Endometrial microvascular endothelial cells (primary cell): Measurements from ENCODE around the gene GPHN. TPM values are rescaled to one million over a fixed set of nuclear protein-coding genes. Genes with fewer than 3 reads are reported as not detected.

Source experiments
- in situ Hi-C: cut with HindIII; loops from 2 replicates; pipeline ENCODE4 v1.10.0; 2017; ENCODE audit warnings: low sequenced_read_pairs, low pct_unique_long_range_greater_than_20kb; ENCODE audit errors: inconsistent ontology term
- total RNA-seq: library from RNA; depleted of rRNA; stranded (reverse); fragments of >200 nt; gene quantifications from one replicate; pipeline ENCODE4 v1.2.3, GENCODE V29; 2015; ENCODE audit errors: inconsistent ontology term

Gene GPHN
- total RNA-seq, 1 donor from 2014 or later, result 38.3 TPM

DNA sequence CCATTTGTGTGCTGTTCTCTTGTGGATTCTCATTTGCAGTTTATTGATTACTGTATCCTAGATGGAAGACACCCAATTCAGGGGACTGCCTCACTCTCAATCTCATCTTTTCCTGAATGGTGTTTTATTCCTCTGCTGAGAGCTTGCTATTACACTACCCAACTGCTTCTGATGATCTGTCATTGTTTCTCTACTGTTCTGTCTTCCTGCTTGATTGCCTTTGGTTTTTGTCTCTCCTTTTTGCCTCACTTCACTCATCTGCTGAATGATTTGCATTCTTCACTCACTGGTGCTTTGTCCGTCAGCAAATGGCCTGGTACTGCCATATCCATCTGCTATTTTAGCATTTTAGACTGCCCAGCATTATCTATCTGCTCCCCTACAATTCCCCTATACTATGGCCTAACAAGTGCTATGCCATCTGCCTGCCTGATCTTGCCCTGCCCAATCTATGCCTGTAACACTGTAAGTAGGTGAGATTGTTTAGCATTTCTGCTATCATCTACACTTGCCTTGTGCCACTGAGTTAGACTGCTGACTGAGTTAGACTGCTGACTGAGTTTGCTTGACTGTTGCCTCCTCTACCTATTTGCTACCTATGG, 335.1 kb downstream of the GPHN start:
- in situ Hi-C loops, result no loop called here

DNA sequence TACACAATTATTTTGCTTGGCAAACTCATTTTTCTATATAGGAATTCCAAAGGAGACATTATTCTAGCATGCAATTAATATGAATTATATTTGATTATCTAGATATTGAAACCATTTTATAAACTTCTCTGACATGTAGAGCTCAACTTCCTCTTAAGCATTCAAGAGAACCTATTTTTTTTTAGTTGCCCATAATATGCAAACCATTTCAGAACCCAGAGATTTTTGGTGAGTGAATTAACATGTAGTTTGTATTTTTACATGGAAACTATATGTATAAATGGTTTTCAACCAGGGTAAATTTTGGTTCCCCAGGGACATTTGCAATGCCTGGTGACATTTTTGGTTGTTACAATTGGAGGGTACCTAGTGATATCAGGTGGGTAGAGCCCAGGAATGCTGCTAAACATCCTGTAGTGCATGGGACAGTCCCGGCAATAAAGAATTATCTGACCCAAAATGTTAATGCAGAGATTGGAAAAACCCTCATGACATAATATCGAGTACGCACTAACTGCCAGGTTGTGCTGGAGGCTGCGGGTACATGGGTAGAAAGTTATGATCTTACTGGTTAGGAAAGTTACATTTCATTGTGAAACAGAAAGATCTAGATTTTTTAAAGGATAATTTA, 342.4 kb downstream of the GPHN start:
- in situ Hi-C loops, result no loop called here

DNA sequence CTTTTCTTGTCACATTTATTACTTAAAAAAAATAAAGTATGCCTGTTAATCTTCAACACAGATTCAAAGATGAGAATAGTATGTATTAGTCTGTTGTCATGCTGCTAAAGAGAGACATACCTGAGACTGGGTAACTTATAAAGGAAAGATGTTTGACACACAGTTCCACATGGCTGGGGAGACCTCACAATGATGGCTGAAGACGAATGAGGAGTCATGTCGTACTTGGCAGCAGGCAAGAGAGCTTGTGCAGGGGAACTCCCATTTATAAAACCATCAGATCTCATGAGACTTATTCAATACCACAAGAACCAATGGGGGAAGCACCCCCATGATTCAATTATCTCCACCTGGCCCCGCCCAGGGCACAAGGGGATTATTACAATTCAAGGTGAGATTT, 345.4 kb downstream of the GPHN start:
- in situ Hi-C loops, result no loop called here

DNA sequence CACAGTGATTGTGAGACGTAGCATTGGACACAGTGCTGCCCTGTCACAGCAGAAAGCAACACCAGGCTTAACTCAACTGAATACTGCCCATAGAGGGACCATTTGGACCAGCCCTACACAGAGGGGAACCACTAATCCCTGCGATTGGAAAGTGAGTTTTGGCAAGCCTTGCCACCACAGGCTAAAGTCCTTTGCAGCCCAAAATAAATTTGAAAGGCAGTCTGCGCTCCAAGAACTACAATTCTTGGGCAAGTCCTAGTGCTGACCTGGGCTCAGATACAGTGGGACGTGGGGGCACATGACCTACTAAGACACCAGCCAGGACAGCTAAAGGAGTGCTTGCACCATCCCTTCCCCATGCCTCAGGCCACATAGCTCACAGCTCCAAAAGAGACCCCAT, 349.9 kb downstream of the GPHN start:
- in situ Hi-C loops, result no loop called here

DNA sequence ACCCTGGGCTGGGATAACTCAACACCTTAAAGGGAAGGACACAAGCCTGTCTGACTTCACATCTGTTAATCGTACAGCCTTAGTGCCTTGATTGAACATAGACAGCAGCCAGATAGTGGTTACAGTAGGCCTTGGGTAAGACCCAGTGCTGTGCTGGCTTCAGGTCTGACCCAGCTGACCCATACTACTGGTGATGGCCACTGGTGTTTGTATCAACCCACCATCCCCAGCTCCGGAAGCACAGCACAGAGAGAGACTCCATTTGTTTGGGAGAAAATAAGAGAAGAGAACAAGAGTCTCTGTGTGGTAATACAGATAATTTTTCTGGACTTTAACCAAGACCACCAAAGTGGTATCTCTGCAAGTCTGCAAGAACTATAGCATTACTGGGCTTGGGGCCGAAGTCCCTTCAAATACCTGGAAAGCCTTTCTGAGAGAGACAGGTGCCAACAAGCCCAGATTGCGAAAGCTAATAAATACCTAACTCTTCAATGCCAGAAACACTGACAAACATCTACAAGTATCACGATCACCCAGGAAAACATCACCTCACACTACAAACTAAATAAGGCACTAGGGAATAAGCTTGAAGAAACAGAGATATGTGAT, 351.2 kb downstream of the GPHN start:
- in situ Hi-C loops, result no loop called here

DNA sequence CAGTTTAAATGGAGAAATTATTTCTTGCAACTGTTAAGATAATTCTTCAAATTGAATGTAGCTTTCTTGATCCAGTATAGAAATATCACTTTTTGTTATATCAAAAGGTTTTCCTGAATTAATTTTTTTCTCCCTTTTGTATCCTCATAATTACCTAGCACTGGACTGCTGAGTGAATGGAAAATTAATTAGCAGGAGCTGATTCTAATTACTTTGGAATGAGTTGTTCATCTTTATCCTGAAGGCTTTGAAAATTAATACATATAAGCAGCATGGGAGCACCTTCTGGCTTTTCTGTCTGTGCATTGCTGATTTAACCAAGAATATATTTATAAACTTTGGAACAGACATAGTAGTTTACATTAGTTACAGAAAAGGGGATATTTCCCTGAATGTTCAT, 373.6 kb downstream of the GPHN start:
- in situ Hi-C loops, result no loop called here

DNA sequence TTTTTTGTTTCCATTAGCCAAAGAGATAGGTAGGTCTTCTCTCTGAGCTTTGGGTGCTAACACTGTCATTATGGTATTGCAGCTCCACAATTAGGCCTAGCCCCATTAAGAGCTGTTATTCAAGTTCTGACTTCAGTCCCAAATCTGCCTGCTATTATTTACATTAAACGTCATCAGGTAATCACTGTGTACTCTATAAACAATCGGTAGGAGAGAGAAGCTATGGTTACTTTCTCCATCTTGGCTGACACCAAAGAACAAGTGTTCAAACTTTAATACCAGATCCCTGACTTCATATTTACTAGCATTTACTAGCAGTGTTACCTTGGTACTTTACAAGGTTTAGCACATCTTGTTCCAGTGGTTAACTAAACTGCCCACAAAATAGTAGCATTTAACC, 376.2 kb downstream of the GPHN start:
- in situ Hi-C loops, result no loop called here

DNA sequence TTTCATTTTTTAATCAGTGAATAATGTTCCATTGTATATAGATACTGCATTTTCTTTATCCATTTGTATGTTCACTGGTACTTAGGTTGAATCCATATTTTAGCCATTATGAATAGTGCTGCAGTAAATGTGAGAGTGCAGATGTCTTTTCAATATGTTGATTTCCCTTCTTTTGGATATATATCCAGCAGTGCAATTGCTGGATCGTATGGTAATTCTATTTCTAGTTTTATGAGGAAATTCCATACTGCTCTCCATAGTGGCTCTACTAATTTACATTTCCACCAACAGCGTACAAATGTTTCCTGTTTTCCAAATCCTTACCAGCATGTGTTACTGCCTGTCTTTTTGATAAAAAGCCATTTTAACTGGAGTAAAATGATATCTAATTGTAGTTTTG, 392.8 kb downstream of the GPHN start:
- in situ Hi-C loops, result no loop called here

DNA sequence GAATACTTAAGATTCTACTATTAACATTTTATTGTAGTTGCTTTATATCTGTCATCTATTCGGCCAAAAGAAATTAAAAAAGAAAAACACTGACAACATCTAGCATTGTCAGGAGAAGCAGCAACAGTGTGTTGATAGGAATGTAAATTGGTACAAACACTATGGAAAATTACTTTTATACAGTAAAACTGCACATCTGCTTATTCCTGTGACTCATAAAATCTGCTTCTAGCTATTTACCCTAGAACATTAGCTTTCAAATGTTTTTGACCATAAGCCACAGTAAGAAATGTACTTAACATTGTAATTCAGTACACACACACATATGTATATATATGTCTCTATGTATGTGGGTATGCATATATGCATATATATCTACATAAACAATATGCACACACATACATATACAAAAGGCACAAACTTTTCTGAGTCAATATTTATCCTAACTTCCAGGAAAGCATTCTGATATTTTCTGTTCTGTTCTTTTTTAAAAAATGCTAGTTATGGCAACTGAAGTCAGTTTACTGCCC, 402.4 kb downstream of the GPHN start:
- in situ Hi-C loops, result no loop called here

DNA sequence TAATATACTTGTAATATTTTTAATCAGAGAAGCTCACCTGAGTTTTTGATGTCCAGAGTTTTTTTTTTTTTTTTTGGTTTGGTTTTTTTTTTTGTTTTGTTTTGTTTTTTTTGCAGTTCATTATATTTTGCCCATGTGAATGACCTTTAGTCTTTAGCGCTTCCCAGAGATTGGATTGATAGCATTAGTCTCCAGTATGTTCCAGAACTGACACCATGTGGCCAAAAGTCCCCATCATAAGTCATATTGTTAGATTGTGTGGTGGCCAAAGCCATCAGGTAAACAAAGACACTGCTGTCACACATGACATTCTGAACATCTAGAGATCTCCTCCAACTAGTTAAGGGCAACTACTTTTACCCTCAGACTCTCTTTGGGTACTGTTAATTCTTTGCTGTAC, 408.5 kb downstream of the GPHN start:
- in situ Hi-C loops, result no loop called here

DNA sequence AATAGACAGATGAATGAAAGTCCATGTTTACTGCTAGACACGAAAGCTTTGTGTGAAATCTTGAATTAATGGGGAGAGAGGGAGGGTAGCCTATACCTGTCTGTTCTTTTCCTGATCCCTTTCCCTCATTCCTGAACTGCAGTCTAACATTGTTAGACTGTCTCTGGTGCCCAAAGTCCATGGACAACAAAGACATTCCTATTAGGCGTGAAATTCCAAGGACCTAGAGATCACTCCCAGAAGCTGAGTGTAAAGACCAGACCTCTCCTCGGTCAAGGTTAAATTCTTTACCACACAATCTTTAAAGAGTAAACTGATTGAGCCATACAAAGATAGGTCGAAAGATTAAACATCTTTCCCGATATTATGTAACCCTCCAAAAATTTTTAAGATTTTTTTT, 410.6 kb downstream of the GPHN start:
- in situ Hi-C loops, result no loop called here

DNA sequence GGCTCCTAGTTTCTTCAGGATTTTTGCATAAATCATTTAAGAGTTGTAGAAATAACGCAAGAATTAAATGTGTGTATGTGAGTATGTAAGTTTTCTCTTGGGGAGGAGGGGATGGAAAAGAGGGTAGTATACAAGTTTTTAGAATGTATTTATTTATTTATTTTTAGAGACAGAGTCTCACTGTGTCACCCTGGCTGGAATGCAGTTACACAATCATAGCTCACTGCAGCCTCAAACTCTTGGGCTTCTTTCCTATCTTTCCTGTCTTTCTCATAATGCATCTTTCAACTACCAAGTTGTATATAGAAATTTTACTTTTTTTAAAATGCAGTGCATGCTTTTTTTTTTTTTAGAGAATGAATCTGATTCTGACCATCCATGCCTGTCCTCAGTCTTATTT, 412.2 kb downstream of the GPHN start:
- in situ Hi-C loops, result no loop called here

DNA sequence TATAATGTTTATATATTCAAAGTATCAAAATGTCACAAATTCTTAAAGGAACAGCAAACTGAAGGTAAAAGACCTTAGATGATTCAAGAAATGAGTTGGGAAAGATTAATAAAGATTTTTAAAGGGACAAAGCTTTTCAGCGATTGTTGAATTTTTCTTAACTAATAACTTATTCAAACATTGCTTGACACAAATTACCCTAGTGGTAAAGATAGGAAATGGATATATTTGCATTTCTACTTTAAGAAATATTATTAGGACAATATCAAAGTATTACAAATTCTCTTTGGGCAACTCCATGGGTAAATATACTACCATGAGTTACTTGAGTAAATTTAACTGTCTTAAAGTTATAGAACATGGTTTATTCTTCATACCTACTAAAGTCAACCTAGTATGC, 415.3 kb downstream of the GPHN start:
- in situ Hi-C loops, result no loop called here

DNA sequence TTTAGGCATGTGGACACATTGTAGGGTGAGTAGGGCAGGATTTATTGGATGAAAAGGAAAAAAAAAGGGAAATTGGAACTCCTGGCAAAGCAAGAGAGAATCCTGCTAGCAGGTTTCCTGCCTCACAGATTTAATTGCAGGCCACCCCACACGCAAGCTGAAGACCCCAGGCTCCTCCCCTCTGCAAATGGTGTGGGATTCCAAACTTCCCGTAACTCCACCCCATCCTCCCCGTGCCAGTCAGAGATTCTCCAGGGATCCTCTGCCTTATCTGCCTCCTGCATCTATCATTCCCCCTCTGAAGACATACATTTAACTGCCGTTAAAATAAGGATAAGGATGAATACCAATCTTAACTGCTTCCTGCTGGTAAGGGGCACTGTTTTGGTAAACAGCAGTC, 431.5 kb downstream of the GPHN start:
- in situ Hi-C loops, result no loop called here

DNA sequence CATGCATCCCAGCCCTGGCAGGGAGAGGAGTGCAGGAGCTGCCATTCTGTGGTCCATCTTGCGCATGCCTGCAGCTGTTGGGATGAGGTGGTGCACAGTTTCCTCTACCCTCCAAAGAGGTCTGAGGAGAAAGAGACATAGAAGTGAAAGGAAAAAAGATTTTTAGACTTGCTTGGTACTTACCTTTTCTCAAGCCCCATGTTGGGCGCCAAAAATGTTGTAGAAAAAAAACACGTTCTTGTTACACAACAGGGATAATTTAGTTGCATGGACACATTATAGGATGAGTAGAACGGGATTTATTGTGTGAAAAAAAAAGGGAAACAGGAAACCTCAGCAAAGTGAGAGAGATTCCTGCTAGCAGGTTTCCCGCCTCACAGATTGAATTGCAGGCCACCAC, 436.9 kb downstream of the GPHN start:
- in situ Hi-C loops, result no loop called here

DNA sequence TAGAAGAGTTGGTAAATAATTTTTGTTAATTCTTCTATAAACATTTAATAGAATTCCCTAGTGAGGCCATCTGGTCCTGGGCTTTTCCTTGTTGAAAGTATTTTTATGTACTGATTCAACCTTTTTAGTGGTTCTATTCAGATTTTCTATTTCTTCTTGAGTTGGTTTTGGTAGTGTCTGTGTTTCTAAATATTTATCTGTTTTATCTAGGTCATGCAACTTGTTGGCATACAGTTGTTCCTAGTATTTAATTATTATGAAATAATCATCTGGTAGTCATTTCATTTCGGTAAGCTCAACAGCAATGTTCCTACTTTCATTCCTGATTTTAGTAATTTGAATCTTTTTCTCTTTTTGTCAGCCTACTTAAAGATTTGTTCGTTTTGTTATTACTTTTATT, 447.2 kb downstream of the GPHN start:
- in situ Hi-C loops, result no loop called here

DNA sequence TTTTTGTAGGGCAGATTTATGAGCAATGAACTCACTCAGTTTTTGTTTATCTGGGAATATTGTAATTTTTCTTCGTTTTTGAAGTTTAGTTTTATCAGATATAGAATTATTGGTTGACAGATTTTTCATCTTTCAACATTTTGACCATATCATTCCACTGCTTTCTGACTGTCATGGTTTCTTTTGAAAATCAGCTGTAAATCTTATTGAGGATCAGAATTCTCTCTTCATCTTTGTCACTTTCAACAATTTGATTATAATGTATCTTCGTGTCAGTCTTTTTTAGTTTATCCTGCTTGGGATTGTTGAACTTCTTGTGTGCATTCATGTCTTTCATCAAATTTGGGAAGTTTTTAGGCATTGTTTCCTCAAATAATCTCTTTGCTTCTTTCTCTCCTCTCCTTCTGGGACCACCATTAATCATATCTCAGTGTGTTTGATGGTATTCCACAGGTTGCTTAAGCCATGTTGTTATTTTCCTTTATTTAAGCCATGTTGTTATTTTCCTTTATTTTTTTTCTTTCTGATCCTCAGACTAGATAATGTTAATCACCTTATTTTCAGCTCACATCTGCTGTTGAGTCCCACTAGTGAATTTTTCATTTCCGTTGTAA, 451.6 kb downstream of the GPHN start:
- in situ Hi-C loops, result no loop called here

DNA sequence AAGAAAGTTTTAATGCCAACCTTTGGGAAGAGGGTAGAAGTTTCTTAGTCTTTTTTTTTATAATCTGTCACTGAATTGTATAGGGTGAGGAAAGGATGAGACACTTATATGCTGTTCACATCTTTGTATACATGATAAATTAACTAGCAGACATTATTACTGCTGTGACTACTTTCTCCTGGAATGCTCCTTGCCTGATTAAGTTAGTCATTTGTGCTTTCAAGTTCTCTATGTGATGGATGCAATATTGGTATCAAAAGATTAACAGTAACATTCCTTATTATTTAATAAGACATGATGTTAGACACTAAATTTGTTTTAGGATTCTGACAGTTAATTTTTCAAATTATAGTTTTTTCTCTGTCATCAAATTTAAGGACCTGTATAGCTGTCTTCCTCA, 457.9 kb downstream of the GPHN start:
- in situ Hi-C loops, result no loop called here

DNA sequence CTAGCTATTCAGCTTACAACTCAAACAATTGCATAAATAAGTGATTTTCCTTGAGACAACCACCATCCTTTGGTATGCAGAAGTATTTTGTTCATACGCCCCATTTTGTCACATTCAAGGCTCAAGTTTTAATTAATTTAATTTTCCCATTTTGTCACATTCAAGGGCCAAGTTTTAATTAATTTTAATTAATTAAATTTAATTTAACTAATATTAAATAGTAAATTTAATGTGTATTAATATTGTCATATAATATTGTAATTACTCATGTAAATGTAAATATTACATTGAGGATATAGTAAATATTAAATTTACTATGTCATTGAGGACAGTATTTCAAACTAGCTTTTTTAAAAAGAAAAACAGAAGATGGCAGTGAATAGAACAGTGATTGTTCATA, 464.5 kb downstream of the GPHN start:
- in situ Hi-C loops, result no loop called here

DNA sequence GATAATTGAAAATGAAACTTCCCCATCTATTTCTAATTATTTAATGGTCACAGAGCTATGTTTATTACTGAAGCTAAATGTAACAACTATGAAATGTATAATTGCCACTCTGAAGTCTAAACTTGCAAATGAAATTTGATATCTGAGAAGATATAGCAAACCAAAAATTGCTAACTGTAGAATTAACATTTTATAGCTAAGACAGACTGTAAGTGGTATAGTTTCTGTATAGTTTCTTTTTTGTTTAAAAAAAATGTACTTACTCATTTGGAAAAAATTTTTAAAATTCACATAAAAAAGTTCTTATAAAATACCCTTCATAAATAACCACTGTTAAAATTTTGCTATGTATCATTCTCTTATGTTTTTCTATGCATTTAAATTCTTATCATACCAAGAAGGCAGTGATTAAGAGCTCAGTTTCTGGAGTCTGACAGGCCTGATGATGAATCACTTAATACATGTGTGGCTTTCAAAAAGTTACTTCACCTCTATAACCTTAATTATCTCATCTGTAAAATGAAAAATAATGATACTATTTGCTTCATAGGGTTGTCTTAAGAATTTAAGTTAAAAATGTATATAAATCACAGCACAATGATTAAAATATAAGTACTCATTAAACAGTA, 466.6 kb downstream of the GPHN start:
- in situ Hi-C loops, result no loop called here
